Measurements from ENCODE around the gene CELA3A. TPM values are rescaled to one million over a fixed set of nuclear protein-coding genes. Genes with fewer than 3 reads are reported as not detected.

CELA3A gene
- total and polyA plus RNA-seq, 2 of the 8 experiments (the other 6 are each of a cell fraction or from before 2014, with no cell fraction given), result not detected

GRCh38 chr1:21955501-21956281, 45.8 kb upstream of the CELA3A start (continued):
- TF ChIP-seq CHD7 (IDR thresholded peaks at IDR 0.05; ENCODE audit: insufficient replicate concordance, low read length) (no peak), CHD1 (IDR thresholded peaks at IDR 0.05; ENCODE audit: low read depth, low read length) (no peak), EZH2 (IDR thresholded peaks at IDR 0.05; ENCODE audit: low read depth, low read length, severe bottlenecking) (no peak), E2F6 (IDR thresholded peaks at IDR 0.05) (no peak), GABPA (IDR thresholded peaks at IDR 0.05; ENCODE audit: borderline replicate concordance, insufficient read depth, low read length) (no peak), JUN (IDR thresholded peaks at IDR 0.05; ENCODE audit: low read depth, low read length) (no peak), POU5F1 (IDR thresholded peaks at IDR 0.05; ENCODE audit: low read depth, low read length) (no peak)
